HepG2 (cell line): ENCODE results near the gene CYP46A1. TPM values are rescaled to one million over a fixed set of nuclear protein-coding genes. Genes with fewer than 3 reads are reported as not detected.

Experiments used
- ATAC-seq: fragments of 200-7000 bp; cut with Tn5 transposase; 3 replicates; pipeline ENCODE4 v1.9.1; 2020; ENCODE audit warnings: mild to moderate bottlenecking, moderate library complexity
- BruUV-seq: library from RNA; stranded (reverse); fragments of 400-500 nt; replicated peaks from 2 replicates; lab custom pipeline; 2021; lab: Mats Ljungman, UMichigan
- CTCF ChIA-PET: fragments of 300-600 bp; formaldehyde crosslinking; extraction: SDS; loops from one replicate; lab custom pipeline; 2021; ENCODE audit warnings: low total read pairs, inconsistent platforms, low intra/inter-chr PET ratio; lab: Yijun Ruan, JAX
- POLR2A ChIA-PET: fragments of 350-600 bp; sonication (Branson Sonifier 250); formaldehyde crosslinking; loops from one replicate; lab custom pipeline; 2020; ENCODE audit warnings: antibody characterized with exemption, inconsistent platforms; lab: Yijun Ruan, JAX
- DNase-seq: peaks from one replicate; pipeline ENCODE4 v3.0.0-alpha.2; 2015; ENCODE audit warnings: low spot score
- FAIRE-seq: peaks from 3 replicates; lab custom pipeline; 2011; peaks lifted over from hg19 to GRCh38; lab: Jason Lieb, UNC
- H2AFZ ChIP-seq: one replicate; pipeline ENCODE4 v1.6.1; 2011; ENCODE audit warnings: low read length, inconsistent platforms
- H3K27ac ChIP-seq: fragments of 300-600 bp; 3 replicates; pipeline ENCODE4 v1.8.0; 2011; ENCODE audit warnings: mixed run types, mild to moderate bottlenecking, mixed read lengths, low read length, inconsistent platforms; ENCODE audit not compliant: insufficient read depth; ENCODE audit errors: extremely low read length
- H3K27me3 ChIP-seq, 2 experiments: fragments of 200-600 bp in 1 of 2; 2 replicates in 1 of 2; 3 replicates in 1 of 2; pipeline versions ENCODE4 v1.6.0 to v1.8.0; 2011; ENCODE audit warnings: low read length in 2 of 2, mild to moderate bottlenecking in 2 of 2, moderate library complexity in 2 of 2, inconsistent platforms in 1 of 2; ENCODE audit not compliant: insufficient read depth in 2 of 2, control insufficient read depth in 1 of 2
- H3K36me3 ChIP-seq, 2 experiments: fragments of 200-600 bp in 1 of 2; replicated peaks in 1 of 2; 2 replicates in 1 of 2; 3 replicates in 1 of 2; pipeline versions ENCODE4 v1.5.1 to v1.8.0; 2011; ENCODE audit warnings: low read length in 2 of 2, inconsistent platforms in 1 of 2; ENCODE audit not compliant: insufficient read depth in 2 of 2, control insufficient read depth in 1 of 2
- H3K4me1 ChIP-seq: 2 replicates; pipeline ENCODE4 v1.5.1; 2012; ENCODE audit warnings: low read length, inconsistent platforms; ENCODE audit not compliant: insufficient read depth
- H3K4me2 ChIP-seq: 2 replicates; pipeline ENCODE4 v1.6.0; 2011; ENCODE audit warnings: low read depth, low read length, inconsistent platforms
- H3K4me3 ChIP-seq, 3 experiments: fragments of 200-600 bp in 1 of 3; sonication (generic), shearing (Covaris generic) in 1 of 3; replicated peaks in 1 of 3; 2 replicates each; pipeline ENCODE4 v1.5.1; 2011 to 2016; ENCODE audit warnings: low read length in 3 of 3, inconsistent platforms in 2 of 3, low read depth in 2 of 3, mild to moderate bottlenecking in 2 of 3, control low read depth in 1 of 3, mixed read lengths in 1 of 3; ENCODE audit not compliant: insufficient read depth in 1 of 3
- H3K79me2 ChIP-seq: one replicate; pipeline ENCODE4 v1.6.1; 2011; ENCODE audit warnings: low read length, inconsistent platforms; ENCODE audit not compliant: insufficient read depth
- H3K9ac ChIP-seq: 2 replicates; pipeline ENCODE4 v1.6.0; 2011; ENCODE audit warnings: mild to moderate bottlenecking, low read depth, low read length, inconsistent platforms; ENCODE audit not compliant: insufficient read depth
- H3K9me3 ChIP-seq: 2 replicates; pipeline ENCODE4 v1.5.1; 2012; ENCODE audit warnings: mild to moderate bottlenecking, low read length
- H4K20me1 ChIP-seq: 2 replicates; pipeline ENCODE4 v1.6.0; 2011; ENCODE audit warnings: inconsistent platforms, mild to moderate bottlenecking, low read length, moderate library complexity; ENCODE audit not compliant: insufficient read depth
- GTF2F1 ChIP-seq: fragments of 150-350 bp; IDR thresholded peaks from 2 replicates; pipeline ENCODE4 v1.6.1; 2014; ENCODE audit warnings: low read length
- GTF3A ChIP-seq: sonication (generic); formaldehyde crosslinking; conservative IDR thresholded peaks from 2 replicates; pipeline ENCODE4 v1.4.0; 2020; ENCODE audit warnings: mild to moderate bottlenecking, missing genetic modification reagents
- HDAC2 ChIP-seq: sonication (generic); formaldehyde crosslinking; IDR thresholded peaks from 2 replicates; pipeline ENCODE4 v1.4.0; 2020; ENCODE audit warnings: missing genetic modification reagents
- JUND ChIP-seq: sonication (generic); formaldehyde crosslinking; IDR thresholded peaks from 2 replicates; pipeline ENCODE4 v1.8.0; 2022; ENCODE audit warnings: mild to moderate bottlenecking, missing genetic modification reagents
- KAT7 ChIP-seq: IDR thresholded peaks from 2 replicates; pipeline ENCODE4 v1.6.1; 2018; ENCODE audit warnings: borderline replicate concordance, missing compliant biosample characterization
- NKX3-1 ChIP-seq: sonication (generic); formaldehyde crosslinking; IDR thresholded peaks from 2 replicates; pipeline ENCODE4 v1.5.0; 2020; ENCODE audit warnings: missing genetic modification reagents
- POGZ ChIP-seq: sonication (generic); formaldehyde crosslinking; IDR thresholded peaks from 2 replicates; pipeline ENCODE4 v1.4.0; 2020; ENCODE audit warnings: mild to moderate bottlenecking, missing genetic modification reagents
- POLR2AphosphoS2 ChIP-seq: IDR thresholded peaks from 2 replicates; pipeline ENCODE4 v1.6.1; 2011; ENCODE audit warnings: low read depth, low read length, improper control_type of control experiment
- SSRP1 ChIP-seq: IDR thresholded peaks from 2 replicates; pipeline ENCODE4 v1.6.1; 2016; ENCODE audit warnings: control low read depth
- ZBTB21 ChIP-seq: sonication (generic); formaldehyde crosslinking; IDR thresholded peaks from 2 replicates; pipeline ENCODE4 v1.4.0; 2020; ENCODE audit warnings: missing genetic modification reagents
- ZNF12 ChIP-seq: sonication (generic); formaldehyde crosslinking; IDR thresholded peaks from 2 replicates; pipeline ENCODE4 v1.5.0; 2020; ENCODE audit warnings: missing genetic modification reagents
- ZNF367 ChIP-seq: sonication (generic); formaldehyde crosslinking; IDR thresholded peaks from 2 replicates; pipeline ENCODE4 v1.4.0; 2020; ENCODE audit warnings: missing genetic modification reagents, borderline replicate concordance
- ZNF777 ChIP-seq: sonication (generic); formaldehyde crosslinking; IDR thresholded peaks from 2 replicates; pipeline ENCODE4 v1.4.0; 2020; ENCODE audit warnings: missing genetic modification reagents
- in situ Hi-C: cut with HindIII; loops from 2 replicates; pipeline ENCODE4 v1.10.0; 2017; ENCODE audit warnings: low pct_unique_long_range_greater_than_20kb; ENCODE audit not compliant: extremely low pct_ligation_motif_present
- intact Hi-C: fragments of 100-400 bp; cut with micrococcal nuclease; formaldehyde crosslinking; loops from one replicate; pipeline ENCODE4 v1.10.0; 2022; ENCODE audit not compliant: unreplicated experiment
- polyA plus RNA-seq, 8 experiments: library from polyadenylated mRNA; depleted of rRNA in 3 of 8; stranded (reverse) in 7 of 8; unstranded in 1 of 8; fragments of >200 nt; fragmentation: Illumina TruSeq in 4 of 8; extraction: Trizol in 4 of 8; gene quantifications; 2 replicates each; pipeline versions ENCODE4 v1.2.1 to v1.2.3, GENCODE V29; 2011 to 2016; ENCODE audit warnings: low read depth in 4 of 8, missing spikeins in 1 of 8, mixed read lengths in 1 of 8; ENCODE audit not compliant: insufficient read depth in 1 of 8
- total RNA-seq, 5 experiments: library from RNA; depleted of rRNA; stranded (reverse); fragments of >200 nt; fragmentation: Illumina TruSeq; extraction: Trizol; gene quantifications; 2 replicates each; pipeline ENCODE4 v1.2.3, GENCODE V29; 2016; ENCODE audit warnings: low read depth in 1 of 5
- TF ChIP-seq, protein P1 (sequence below): sonication (generic); formaldehyde crosslinking; IDR thresholded peaks from 2 replicates; pipeline ENCODE4 v1.4.0; 2020; ENCODE audit warnings: missing genetic modification reagents, borderline replicate concordance
- TF ChIP-seq, protein P2 (sequence below): sonication (generic); formaldehyde crosslinking; IDR thresholded peaks from 2 replicates; pipeline ENCODE4 v1.9.0; 2021; ENCODE audit warnings: missing genetic modification reagents, mild to moderate bottlenecking, borderline replicate concordance
- TF ChIP-seq, protein P3 (sequence below): sonication (generic); formaldehyde crosslinking; IDR thresholded peaks from 2 replicates; pipeline ENCODE4 v1.4.0; 2020; ENCODE audit warnings: missing genetic modification reagents
- TF ChIP-seq, protein P4 (sequence below): sonication (generic); formaldehyde crosslinking; IDR thresholded peaks from 2 replicates; pipeline ENCODE4 v1.5.0; 2020; ENCODE audit warnings: mild to moderate bottlenecking, missing genetic modification reagents
- TF ChIP-seq, protein P5 (sequence below): sonication (generic); formaldehyde crosslinking; IDR thresholded peaks from 2 replicates; pipeline ENCODE4 v1.5.1; 2020; ENCODE audit warnings: missing genetic modification reagents, mild to moderate bottlenecking, borderline replicate concordance

The CYP46A1 gene
- total and polyA plus RNA-seq, 2 of the 13 experiments (the other 11 are each of a cell fraction or from before 2014, with no cell fraction given) = not detected

DNA sequence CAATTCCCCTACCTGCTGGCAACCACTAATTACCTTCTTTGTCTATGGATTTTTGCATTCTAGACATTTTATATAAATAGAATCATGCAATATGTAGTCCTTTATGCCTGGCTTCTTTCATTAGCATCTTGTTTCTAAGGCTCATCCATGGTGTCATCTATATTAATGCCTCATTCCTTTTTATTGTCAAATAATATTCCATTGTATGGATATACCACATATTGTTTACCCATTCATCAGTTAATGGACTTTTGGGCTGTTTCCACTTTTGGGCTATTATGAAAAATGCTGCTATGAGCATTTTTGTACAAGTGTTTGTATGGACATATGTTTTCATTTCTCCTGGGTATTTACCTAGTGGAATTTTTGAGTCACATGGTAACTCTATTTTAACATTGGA lies 18.0 kb downstream of the CYP46A1 start:
- POLR2A ChIA-PET = no interaction called here
- H3K36me3 ChIP-seq = no peaks in the 10 kb centered on the region
- H3K9me3 ChIP-seq = peaks cover 16% of the 10 kb centered on the region
- no peak overlapping the region for H3K9ac ChIP-seq
- no peaks in the 10 kb centered on the region for H4K20me1 ChIP-seq
- TF ChIP-seq, protein P1, sequence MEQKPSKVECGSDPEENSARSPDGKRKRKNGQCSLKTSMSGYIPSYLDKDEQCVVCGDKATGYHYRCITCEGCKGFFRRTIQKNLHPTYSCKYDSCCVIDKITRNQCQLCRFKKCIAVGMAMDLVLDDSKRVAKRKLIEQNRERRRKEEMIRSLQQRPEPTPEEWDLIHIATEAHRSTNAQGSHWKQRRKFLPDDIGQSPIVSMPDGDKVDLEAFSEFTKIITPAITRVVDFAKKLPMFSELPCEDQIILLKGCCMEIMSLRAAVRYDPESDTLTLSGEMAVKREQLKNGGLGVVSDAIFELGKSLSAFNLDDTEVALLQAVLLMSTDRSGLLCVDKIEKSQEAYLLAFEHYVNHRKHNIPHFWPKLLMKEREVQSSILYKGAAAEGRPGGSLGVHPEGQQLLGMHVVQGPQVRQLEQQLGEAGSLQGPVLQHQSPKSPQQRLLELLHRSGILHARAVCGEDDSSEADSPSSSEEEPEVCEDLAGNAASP (CRISPR knock-in tag) = no peak
- TF ChIP-seq SSRP1 (CRISPR knock-in tag) = no peak
- no peak for TF ChIP-seq NKX3-1 (CRISPR knock-in tag)
- TF ChIP-seq POLR2AphosphoS2 = no peak
- TF ChIP-seq ZBTB21 (CRISPR knock-in tag) = no peak
- TF ChIP-seq ZNF367 (CRISPR knock-in tag) = no peak
- TF ChIP-seq JUND (CRISPR knock-in tag) = no peak
- TF ChIP-seq GTF2F1 = no peak
- TF ChIP-seq HDAC2 (CRISPR knock-in tag) = no peak
- TF ChIP-seq, protein P2, sequence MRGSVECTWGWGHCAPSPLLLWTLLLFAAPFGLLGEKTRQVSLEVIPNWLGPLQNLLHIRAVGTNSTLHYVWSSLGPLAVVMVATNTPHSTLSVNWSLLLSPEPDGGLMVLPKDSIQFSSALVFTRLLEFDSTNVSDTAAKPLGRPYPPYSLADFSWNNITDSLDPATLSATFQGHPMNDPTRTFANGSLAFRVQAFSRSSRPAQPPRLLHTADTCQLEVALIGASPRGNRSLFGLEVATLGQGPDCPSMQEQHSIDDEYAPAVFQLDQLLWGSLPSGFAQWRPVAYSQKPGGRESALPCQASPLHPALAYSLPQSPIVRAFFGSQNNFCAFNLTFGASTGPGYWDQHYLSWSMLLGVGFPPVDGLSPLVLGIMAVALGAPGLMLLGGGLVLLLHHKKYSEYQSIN (CRISPR knock-in tag) = no peak
- no peak for TF ChIP-seq ZNF777 (CRISPR knock-in tag)
- TF ChIP-seq, protein P3, sequence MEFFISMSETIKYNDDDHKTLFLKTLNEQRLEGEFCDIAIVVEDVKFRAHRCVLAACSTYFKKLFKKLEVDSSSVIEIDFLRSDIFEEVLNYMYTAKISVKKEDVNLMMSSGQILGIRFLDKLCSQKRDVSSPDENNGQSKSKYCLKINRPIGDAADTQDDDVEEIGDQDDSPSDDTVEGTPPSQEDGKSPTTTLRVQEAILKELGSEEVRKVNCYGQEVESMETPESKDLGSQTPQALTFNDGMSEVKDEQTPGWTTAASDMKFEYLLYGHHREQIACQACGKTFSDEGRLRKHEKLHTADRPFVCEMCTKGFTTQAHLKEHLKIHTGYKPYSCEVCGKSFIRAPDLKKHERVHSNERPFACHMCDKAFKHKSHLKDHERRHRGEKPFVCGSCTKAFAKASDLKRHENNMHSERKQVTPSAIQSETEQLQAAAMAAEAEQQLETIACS = no peak
- no peak for TF ChIP-seq POGZ
- TF ChIP-seq GTF3A (CRISPR knock-in tag) = no peak
- no peak for TF ChIP-seq KAT7 (CRISPR knock-in tag)
- TF ChIP-seq ZNF12 (CRISPR knock-in tag) = no peak
- TF ChIP-seq, protein P4, sequence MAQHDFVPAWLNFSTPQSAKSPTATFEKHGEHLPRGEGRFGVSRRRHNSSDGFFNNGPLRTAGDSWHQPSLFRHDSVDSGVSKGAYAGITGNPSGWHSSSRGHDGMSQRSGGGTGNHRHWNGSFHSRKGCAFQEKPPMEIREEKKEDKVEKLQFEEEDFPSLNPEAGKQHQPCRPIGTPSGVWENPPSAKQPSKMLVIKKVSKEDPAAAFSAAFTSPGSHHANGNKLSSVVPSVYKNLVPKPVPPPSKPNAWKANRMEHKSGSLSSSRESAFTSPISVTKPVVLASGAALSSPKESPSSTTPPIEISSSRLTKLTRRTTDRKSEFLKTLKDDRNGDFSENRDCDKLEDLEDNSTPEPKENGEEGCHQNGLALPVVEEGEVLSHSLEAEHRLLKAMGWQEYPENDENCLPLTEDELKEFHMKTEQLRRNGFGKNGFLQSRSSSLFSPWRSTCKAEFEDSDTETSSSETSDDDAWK (CRISPR knock-in tag) = no peak
- TF ChIP-seq, protein P5, sequence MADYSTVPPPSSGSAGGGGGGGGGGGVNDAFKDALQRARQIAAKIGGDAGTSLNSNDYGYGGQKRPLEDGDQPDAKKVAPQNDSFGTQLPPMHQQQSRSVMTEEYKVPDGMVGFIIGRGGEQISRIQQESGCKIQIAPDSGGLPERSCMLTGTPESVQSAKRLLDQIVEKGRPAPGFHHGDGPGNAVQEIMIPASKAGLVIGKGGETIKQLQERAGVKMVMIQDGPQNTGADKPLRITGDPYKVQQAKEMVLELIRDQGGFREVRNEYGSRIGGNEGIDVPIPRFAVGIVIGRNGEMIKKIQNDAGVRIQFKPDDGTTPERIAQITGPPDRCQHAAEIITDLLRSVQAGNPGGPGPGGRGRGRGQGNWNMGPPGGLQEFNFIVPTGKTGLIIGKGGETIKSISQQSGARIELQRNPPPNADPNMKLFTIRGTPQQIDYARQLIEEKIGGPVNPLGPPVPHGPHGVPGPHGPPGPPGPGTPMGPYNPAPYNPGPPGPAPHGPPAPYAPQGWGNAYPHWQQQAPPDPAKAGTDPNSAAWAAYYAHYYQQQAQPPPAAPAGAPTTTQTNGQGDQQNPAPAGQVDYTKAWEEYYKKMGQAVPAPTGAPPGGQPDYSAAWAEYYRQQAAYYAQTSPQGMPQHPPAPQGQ = no peak
- H3K4me1 ChIP-seq = no peaks in the 10 kb centered on the region
- no peaks in the 10 kb centered on the region; a peak in 1 of 5 replicates for H3K27me3 ChIP-seq
- no peaks in the 10 kb centered on the region for H3K79me2 ChIP-seq
- in situ Hi-C loops = no loop called here
- no peak overlapping the region for H3K4me2 ChIP-seq
- H2AFZ ChIP-seq = no peak overlapping the region
- no peak overlapping the region for H3K4me3 ChIP-seq
- BruUV-seq = no TSS peak
- no peak for ATAC-seq
- CTCF ChIA-PET = no interaction called here
- FAIRE-seq = no peak
- no peak for DNase-seq
- no peak overlapping the region for H3K27ac ChIP-seq
- intact Hi-C loops = no loop called here
